GM19023 (cell line): ENCODE results near the gene FGF18.
"Not testable (repeated sequence)": the region's sequence is repeated elsewhere in the genome, so short reads cannot be mapped to it uniquely, and the experiment has no call there.

Source experiments
- ATAC-seq: cut with Tn5 transposase; IDR thresholded peaks from one replicate; pipeline ENCODE4 v1.9.1; 2021; ENCODE audit warnings: mild to moderate bottlenecking, moderate library complexity; ENCODE audit not compliant: unreplicated experiment

FGF18 gene

DNA sequence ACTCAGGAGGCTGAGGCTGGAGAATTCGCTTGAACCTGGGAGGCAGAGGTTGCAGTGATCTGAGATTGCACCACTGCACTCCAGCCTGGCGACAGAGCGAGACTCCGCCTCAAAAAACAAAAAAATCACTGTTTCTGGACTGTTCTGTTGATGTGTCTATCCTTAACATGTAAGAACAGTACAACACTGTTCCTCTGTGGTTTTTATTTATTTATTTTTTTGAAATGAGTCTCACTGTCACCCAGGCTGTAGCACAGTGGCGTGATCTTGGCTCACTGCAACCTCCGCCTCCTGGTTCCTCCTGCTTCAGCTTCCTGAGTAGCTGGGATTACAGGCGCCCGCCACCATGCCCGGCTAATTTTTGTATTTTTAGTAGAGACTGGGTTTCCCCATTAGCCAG is 20.8 kb upstream of the FGF18 start:
- not testable (repeated sequence) for ATAC-seq

DNA sequence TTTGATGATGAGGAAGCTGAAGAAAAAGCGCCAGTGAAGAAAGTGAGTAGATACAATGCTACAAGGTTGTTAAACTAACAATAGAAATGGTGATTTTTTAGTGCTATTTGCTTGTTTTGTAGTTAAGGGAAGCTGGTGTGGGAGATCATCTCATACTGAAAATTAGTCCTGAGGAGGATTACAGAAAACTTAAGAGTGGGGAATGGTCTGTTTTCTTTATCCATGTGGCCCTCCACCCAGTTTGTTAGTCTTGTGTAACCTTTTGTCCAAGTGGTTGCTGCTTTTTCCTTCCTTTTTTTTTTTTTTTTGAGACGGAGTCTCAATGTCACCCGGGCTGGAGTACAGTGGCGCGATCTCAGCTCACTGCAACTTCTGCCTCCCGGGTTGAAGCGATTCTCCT is 19.3 kb upstream of the FGF18 start:
- no peak for ATAC-seq

DNA sequence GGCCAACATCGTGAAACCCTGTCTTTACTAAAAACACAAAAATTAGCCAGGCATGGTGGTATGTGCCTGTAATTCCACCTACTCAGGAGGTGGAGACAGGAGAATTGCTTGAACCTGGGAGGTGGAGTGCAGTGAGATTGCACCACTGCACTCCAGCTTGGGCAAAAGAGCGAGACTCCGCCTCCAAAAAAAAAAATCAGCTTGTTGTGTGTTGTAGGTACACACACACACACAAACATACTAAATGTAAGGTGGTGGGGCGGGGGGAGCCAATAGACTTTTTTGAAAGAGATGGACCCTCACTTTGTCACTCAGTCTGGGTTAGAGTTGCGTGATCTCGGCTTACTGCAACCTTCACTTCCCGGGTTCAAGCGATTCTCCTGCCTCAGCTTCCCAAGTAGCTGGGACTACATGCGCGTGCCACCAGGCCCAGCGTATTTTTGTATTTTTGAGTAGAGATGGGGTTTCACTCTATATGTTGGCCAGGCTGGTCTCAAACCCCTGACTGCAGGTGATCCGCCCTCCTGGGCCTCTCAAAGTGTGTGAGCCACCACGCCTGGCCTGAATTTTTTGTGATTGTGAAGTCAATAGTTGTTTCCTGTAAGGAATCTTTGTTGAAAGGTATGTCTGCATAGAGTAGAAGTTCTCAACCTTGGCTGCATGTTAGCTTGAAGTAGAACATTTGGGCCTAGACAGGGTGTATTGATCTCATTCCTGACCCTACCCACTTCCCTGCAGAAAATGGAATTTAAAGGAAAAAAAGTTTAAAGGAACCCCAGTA is 18.1 kb upstream of the FGF18 start:
- ATAC-seq, result no peak

DNA sequence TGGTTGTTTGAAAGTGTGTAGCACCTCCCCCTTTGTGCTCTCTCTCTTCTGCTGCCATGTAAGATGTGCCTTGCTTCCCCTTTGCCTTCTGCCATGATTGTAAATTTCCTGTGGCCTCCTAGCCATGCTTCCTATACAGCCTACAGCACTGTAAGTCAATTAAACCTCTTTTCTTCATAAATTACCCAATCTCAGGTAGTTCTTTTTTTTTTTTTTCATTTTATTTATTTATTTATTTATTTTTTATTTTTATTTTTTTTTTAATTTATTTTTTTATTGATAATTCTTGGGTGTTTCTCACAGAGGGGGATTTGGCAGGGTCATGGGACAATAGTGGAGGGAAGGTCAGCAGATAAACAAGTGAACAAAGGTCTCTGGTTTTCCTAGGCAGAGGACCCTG is 16.7 kb upstream of the FGF18 start:
- ATAC-seq, result not testable (repeated sequence)

DNA sequence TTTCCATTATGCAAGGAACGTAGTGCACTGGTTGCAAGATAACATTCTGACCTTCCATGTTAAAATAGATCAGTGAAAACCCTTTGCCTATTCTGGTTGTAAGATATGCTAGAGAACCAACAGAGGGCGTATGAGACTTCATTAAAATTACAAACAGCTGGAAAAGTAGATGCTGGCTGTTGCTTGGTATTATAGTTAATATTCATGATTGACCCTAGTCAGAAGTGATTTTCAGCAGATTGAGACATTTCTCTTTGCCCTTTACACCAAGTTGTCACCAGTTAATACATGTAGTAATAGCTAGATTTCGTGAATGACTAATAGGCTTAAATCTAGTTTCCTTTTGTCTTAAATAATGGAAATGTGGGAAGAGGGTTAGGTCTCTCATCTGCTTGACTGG is 13.8 kb upstream of the FGF18 start:
- no peak for ATAC-seq

DNA sequence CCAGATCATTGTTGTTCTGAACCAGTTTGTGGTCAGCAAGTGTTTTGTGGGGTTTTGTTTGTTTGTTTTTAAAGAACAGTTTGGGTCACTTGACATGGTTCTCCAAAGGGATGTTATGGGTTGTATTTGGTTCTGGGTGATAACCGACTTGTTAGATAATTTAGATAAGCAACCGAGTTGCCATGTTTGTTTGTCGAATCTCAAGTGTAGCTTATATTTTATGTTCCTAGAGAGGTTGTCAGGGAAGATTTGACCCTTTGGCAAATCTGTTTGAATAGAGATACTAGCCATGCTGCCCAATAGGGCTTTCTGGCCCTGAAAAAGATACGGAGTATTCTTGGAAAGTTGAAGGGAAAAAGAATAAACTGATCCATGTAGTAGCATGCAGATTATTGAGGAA is 12.2 kb upstream of the FGF18 start:
- ATAC-seq, result no peak

DNA sequence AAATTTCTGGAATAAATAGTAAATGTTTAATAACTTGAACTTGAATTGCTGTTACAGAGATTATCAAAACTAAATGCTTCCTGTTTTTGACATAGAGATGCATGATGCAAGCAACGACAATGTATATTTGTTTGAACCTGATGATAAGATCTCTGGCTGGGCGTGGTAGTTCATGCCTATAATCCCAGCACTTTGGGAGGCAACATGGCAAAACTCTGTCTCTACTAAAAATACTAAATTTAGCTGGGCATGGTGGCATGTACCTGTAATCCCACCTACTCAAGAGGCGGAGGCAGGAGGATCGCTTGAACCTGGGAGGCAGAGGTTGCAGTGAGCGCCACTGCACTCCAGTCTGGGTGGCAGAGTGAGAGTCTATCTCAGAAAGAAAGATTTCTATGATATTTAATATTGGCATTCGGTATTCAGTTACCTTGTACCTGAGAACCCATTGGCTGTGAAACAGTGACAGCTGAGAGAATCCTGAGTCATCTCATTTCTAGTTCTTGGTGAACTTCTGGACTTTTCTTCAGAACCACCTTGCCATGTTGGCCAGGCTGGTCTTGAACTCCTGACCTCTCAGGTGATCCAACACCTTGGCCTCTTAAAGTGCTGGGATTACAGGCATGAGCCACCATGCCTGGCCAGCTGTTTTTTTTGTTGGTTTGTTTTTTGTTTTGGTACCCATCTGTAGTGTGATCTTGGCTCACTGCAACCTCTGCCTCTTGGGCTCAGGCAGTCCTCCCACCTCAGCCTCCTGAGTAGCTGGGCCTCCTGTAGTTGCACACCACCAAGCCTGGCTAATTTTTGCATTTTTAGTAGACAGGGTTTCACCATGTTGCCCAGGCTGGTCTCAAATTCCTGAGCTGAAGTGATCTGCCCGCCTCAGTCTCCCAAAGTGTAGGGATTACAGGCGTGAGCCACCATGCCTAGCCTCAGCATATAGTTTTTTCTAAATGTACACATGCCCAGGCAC is 10.0 kb upstream of the FGF18 start:
- ATAC-seq, result no peak

DNA sequence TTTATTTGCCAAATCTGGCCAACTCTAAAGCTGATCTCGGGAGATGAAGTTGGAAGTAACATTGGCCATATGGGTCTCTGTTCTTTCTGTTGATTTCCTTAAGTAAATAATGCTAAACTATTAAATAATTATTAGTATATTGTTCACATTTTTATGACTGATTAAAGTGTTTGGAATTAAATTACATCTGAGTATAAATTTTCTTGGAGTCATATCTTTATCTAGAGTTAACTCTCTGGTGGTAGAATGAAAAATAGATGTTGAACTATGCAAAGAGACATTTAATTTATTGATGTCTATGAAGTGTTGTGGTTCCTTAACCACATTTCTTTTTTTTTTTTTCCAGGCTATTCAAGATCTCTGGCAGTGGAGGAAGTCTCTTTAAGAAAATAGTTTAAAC is 9.3 kb upstream of the FGF18 start:
- no peak for ATAC-seq

DNA sequence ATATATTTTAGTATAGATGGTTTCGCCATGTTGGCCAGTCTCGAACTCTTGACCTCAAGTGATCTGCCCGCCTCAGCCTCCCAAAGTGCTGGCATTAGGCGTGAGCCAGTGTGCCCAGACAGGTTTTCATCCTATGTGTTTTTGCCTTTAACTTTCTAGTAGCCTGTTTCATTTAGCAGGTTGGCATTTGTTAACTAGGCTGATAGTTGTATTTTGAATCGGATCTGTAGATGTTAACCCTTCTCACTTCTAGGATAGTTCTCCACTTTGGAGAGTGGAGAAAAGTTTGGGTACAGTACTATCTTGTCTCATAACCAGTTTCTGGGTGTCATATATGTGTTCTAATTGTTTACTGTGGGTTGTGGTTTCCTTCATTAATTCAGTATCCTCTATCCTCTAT is 7.3 kb upstream of the FGF18 start:
- ATAC-seq, result no peak

DNA sequence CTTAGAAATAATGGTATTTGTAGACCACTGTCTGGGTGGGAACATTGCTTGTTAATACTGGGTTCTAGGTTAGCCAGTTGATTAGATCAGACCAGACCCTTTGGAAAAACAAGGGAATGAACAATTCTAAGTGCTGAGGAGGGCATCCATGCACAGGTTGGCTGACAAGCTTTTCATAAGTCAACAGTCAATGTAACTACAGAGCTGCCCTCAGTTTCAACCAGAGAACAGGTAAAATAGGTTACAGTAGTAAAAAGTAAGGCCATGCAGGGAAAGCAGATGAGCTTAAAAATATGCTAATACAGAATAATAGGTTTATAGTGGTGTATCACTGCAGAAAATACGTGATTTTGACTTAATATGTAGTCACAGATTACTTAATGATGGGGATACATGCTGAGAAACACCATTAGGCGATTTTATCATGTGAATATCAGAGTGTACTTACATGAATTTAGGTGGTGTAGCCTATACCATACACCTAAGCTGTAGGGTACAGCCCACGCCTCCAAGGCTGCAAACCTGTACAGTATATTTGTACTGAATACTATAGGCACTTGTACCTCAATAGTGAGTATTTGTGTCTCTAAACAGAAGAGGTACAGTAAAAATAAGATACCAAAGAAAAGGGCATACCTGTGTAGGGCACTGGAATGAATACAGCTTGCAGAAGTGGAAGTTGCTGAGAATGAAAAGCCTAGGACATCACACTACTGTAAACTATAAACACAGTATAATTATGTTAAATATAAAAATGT is 6.1 kb upstream of the FGF18 start:
- no peak for ATAC-seq

DNA sequence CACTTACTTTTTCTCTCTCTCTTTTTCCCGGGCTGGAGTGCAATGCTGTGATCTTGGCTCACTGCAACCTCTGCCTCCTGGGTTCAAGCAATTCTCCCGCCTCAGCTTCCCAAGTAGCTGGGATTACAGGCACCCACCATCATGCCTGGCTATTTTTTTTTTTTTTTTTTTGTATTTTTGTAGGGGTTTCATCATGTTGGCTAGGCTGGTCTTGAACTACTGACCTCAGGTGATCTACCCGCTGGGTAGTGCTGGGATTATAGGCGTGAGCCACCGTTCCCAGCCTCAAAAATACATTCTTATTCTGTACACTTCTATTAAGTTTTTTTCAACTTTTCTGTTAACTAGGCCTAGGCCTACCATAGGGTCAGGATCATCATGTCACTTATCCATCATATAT is 5.5 kb upstream of the FGF18 start:
- ATAC-seq, result not testable (repeated sequence)

DNA sequence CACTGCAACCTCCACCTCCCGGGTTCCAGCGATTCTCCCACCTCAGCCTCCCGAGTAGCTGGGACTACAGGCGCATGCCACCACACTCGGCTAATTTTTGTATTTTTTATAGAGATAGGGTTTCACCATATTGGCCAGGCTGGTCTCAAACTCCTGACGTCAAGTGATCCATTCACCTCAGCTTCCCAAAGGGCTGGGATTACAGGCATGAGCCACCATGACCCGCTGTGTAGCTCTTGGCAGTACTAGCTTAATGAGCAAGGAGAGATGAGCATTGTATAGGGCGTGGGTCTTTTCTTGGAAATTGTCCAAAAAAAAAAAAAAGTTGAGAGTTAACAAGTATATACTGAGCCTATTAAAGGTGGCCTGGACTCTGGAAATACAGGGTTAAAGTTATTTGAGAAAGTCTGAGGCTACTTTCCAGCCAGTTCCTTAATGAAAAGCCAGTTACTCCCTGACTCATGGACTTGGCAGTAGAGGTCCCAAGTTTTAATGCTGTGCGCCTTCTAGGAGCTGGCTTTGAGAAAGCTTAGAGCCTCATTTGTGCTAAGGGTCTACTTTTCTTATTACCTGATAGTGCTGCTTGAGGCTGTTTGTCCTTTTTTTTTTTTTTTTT is 4.2 kb upstream of the FGF18 start:
- no peak for ATAC-seq

DNA sequence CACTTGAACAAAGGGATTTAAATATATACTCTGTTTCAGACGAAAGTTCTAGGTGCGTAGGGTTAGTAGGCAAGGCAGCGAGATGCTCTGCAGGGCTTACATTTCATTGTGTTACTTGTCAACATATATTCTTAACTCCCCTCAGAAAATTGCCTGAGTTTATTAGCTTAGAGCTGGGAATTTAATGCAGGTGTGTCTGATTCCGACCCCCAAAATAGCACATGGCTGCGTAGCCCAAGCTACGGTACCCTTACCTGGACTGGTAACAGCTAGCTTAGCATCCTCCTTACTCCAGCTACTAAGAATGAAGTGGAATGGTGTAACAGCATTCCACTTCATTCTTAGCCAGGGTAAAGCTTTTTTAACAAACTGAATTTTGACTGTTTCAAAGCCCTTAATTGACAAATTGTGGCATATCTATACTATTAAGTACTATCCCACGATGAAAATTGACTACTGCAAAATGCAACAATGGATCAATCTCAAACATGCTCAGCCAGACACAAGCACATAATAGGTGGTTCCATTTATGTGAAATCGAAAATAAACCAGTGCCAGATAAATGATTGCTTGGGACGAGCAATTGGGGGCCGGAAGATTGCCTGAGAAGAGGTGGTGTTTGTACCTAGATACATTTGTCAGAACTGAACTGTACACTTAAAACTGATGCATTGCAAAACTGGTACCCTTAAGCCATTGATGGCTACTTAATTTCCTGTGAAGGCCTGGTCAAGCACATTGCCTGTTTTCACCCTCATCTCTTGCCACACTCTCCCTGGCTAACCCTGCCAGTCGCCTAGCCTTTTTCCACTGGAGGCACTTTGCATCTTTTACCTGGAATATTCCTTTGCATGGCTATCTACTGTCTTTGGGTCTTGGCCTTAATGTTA is 3.0 kb upstream of the FGF18 start:
- no peak for ATAC-seq

DNA sequence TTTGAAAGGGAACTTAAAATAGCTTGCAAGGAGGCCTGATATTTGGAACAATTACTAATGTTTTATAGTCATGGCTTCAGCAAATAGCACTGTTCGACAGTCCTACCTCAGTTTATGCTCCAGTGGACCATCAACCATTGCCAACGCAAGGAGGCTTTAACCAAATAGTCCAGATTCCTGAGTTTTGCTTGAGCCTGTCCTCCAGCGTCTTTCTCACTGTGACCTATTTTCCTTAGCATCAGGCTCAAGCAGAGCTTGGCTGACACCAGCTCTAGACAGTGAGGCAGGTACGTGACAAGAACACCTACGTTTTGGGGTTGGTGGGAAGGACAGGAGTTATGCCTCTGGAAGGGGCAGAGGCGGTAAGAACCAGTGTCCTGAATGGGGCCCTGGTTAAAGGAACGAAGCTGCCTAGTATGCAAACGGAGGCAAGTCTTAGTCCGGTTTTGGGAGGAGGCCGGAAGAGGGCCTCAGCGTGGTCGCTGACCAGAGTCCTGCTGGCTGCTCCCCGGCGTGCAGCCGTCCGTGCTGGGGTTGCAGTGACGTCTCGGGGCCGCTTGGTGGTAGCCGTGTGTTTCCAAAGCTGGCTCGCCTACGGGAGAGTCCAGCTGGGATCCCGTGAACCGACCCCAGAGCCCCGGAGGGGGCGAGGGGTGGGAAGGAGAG is 998 bp upstream of the FGF18 start:
- ATAC-seq, result peak; percentile 62

DNA sequence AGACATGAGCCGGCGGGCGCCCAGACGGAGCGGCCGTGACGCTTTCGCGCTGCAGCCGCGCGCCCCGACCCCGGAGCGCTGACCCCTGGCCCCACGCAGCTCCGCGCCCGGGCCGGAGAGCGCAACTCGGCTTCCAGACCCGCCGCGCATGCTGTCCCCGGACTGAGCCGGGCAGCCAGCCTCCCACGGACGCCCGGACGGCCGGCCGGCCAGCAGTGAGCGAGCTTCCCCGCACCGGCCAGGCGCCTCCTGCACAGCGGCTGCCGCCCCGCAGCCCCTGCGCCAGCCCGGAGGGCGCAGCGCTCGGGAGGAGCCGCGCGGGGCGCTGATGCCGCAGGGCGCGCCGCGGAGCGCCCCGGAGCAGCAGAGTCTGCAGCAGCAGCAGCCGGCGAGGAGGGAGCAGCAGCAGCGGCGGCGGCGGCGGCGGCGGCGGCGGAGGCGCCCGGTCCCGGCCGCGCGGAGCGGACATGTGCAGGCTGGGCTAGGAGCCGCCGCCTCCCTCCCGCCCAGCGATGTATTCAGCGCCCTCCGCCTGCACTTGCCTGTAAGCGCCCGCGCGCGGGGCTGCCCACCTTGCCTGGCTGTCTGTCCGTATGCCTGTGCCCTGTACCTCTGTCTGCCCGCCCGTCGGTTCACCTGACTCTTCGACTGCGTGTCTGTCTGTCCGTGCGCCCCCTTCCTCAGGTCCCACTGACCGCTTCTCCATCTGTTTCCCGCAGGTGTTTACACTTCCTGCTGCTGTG is 412 bp downstream of the FGF18 start:
- no peak for ATAC-seq

DNA sequence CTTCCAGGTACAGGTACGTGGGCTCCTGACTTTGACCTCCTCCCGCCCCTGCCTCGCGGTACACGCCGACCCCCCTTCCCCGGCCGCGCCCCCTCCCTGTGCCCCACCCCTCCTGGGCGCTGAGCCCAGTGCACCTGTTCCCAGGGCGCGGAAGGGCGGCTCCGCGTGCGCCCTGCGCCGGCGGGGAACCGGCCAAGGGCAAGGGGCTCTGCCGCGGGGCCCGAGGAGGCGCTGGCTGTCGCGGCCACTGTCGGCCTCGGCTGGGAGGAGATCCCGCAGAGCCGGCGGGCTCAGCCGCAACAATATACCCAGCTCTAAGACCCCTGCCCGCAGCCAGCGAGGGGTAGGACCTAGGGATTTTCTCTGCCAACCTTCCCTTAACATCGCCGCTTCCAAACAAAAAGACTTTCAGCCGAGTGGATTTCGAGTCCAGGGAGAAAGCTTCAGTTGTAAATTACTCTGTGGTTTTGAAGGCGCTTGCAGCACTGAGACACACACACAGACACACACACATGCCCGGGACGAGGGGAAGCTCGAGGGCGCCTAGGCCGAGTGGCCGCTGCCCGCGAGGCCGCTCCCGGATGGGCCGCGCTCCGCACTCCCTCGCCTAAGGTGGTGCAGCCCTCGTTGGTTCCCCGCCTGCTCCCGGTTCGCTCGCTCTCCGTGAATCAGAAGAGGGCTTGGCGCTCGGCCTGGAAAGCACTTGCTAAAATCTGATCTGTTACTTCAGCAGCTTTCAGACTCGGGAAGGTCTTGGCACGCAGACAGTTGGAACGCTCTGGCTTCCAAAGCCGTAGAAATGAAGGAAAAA is 1.2 kb downstream of the FGF18 start:
- no peak for ATAC-seq

DNA sequence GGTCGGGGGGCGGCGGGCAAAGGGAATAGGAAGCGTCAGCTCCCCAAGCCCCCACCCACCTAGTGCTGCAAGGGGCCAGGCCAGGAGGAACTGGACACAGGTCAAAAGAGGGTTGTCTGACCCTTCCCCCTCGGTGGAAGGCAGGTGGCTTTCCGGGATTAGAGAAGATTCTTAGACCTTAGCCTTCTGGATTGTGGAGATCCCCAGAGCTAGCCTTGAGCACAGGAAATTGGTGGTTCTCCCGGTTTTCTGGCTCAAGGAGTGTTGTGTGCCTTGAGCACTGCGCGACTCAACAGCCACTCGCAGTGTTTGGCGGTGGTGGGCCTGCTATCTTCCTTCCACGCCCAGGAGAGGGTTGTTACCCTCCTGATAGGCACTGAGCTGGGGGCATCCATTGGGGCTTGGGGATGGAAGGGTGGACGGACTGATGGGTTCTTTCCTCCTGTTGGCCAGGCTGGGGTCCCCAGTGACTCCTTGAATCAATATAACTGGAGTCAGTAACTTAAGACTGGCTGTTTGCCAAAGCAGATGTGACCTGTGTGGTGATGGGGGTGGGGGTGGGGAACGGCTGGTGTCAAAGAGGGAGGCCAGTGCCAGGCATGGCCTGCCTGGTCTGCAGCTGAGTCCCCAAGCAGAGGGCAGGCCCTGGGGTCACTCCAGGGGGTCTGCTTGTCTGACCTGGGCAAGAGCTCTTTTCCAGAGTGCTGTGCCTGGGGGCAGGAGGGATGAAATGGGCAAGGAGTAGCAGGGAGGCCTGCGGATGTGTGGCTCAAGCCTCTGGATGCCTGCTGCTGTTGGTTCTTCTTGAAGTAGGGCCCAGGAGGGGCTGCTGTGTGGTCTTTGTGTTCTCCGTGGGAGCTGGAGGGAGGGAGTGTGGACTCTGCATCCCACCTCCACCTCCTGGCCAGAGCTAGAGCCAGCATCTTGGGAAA is 2.1 kb downstream of the FGF18 start:
- ATAC-seq, result no peak
